Stimulated activated CD8-positive, alpha-beta memory T cell treated with anti-CD3 and anti-CD28 coated beads, Interleukin-15, amount 100 ng/mL, for 4 hours (primary cell): ENCODE data around the gene ADA.

Source experiments
- DNase-seq, 2 donors: peaks; one replicate each; pipeline ENCODE4 v3.0.0-alpha.2; 2020; ENCODE audit warnings: low read depth in 2 of 2

The ADA gene

DNA sequence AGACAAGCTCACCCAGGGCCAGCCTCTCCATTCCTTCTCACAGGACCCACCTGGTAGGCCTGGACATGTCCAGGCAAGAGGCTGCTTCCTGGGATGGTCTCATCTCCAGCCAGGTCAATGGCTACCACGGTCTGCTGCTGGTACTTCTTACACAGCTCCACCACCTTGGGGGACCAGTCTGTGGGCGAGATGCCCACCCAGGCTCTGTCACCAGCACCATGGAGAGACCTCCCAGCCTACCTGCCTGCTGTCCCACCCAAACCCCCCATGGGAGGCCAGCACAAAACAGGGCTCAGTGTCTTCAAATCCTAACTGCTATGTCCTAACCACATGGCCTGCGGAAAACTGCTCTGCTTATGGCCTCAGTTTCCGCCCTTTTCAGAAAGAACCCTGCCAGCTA lies 27.3 kb downstream of the ADA start:
- no peak for DNase-seq

DNA sequence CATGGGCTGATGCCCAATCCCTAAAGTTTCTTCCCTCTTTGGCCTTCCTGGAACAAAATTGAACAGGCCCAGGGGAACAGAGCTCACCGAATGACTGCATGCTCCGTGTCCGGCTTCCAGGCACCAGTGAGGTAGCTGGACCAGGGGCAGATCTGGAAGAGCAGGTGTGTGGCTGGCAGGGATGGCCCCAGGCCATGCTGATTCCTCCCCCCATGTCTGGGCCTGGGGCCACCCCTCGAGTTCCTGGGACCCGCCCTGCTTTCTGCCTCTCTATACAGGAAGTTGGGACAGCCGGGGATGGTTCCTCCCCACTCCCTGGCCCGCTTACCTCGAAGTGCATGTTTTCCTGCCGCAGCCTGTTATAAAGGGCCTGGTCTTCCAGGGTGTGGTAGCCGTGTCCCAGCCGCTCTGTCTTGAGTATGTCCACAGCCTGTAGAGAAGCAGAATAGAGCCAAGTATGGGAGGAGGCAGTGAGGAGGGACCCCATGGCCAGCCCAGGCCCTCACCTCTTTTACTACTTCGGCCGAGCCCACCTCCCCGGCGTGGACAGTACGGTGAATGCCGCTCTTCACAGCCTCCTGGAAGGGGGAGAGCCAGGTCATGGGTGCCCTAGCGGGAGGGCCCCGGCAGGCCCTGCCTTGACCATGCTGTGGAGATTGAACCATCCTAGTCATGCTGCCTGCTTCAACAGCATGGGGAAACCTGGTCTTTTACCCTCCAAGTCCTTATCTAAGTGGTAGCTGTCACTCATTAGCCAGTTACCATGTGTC lies 28.8 kb downstream of the ADA start:
- no peak for DNase-seq

DNA sequence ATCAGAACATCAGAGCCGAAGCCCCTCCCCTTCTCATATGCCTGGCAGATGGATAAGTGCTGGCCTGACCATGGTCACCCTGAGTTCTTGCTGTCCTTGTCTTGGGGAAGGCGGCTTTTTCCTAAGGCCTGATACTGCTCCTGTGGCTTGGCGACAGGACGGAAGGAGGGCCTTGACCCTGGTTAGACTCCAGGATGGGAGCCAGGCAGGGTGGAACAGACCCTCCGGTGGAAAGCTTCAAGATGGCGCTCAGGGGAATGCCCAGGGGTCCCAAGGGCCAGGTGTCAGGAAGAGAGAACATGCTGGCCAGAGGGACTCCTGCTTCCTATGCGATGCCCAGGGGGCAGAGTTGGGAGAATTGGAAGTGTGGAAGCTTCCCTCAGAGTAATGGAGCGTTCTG lies 29.6 kb downstream of the ADA start:
- DNase-seq: no peak

DNA sequence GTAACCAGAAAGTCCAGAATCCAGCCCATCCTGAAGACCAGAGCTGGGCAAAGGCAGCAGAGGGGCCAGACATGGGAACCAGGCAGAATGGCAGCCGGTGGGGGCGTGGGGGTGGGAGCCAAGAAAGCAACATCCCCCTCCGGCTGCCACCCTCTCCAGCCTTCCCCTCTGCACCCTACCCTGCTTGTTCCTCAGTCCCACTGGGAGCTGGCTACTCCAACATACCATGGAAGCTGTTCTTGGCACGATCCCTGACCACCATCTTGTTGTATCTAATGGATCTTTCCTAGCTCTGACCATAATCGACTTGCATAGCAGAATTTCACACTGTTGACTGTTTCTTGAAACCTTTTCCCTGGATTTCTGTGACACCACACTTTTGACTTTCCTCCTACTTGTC lies 30.2 kb downstream of the ADA start:
- DNase-seq: no peak

DNA sequence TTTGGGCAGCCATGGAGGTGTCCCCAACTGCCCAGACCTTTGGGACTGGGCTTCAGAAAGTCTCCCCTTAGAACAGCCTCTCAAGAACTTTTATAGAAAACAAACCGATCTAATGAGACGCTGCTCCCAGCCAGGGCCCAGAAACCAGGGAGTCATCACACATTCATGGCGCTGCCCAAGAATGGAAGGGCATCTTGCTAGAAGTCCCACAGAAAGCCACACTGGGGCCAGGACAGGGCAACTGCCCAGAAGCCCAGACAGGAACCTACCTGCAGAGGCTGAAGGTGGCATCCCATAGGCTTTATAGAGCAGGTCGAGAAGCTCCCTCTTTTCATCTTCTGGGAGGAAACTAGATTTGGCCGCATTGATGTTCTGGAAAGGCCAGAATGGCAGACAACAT lies 31.5 kb downstream of the ADA start:
- no peak for DNase-seq

DNA sequence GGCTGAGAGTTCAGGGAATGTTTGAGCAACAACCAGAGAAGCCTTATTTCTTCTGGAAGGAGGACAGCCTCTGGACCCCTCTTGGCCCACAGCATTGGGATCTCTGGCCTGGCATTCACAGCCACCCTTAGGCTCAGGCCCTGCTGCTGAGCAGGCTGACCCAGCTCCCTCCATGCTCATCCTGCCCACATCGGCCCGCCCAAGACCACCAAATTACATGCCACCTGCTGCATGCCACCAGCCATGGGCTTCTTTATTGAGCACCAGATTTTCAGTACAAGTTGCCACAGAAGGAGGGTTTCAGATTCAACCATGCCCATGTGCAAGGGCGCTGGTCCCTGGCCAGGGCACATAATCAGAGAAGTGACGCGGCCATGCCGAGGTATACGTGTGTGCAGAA lies 32.2 kb downstream of the ADA start:
- DNase-seq: no peak

DNA sequence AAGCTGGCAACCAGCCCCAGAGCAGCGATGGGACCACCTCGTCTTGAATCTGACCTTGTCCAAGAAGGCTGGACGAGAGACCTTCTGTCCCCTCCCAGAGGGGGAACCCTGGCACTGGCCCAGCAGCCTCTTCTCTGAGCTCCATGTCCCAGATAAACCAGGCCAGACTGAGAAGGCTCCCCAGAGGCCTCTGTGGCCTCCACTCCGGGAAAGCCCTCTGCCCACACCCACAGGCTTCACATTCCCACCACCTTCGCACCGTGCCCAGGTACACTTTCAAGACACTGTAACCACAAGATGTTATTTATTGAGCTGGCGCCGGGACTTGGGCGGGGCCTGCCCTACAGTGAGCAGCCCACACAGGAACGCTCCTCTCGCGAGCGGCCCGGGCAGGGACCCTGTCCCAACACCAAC lies 33.2 kb downstream of the ADA start:
- DNase-seq: no peak

DNA sequence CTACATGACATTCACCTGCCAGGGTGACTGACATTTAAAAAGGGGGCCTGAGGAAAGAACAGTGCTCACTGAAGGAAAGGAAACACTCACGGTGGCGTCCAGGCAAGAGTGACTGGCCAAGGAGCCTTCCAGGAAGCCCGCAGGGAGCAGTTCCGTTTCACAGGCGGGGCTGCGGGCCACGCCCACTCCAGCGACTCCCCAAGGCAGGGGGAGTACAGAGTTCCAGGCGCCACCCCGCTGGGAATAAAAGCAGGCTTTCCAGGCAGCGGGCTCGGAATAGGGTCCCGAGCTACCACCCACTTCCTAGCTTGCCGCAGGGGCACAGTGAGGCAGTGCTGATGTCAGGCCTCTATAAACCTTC lies 34.9 kb downstream of the ADA start:
- DNase-seq: no peak

DNA sequence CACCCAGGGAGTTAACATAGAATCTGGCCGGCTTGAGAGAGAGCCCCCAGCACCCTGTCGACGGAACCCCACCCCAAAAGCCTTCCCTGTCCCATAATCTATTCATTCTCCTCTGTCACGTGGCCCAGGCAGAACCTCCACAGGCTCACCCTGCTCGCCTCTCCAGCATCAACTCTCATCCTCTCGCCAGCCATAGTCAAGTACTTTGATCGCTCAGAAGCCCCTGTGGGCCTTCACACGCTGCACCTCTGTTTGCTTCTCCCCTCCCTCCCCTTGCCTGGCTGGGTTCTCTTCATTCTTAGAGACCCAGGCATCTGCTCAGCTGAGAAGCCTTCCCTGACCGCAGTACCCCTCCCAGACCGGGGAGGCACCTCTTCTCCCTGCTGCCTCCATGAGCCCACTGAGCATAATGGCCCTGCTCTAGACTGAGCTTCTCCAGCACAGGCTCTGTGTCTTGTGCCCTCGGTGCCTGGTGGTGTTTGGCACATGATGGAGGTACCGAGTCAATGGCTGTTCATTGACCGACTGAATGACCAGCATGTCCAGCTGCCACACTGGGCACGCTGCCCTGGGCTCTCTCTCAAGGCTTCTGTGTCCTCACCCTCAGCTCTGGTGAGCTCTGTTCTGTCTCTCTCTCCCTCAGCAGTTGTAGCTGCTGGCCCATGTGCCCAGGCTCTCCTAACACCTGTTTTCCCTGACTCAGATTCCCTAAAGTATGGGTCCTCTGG lies 35.5 kb downstream of the ADA start:
- DNase-seq: no peak

DNA sequence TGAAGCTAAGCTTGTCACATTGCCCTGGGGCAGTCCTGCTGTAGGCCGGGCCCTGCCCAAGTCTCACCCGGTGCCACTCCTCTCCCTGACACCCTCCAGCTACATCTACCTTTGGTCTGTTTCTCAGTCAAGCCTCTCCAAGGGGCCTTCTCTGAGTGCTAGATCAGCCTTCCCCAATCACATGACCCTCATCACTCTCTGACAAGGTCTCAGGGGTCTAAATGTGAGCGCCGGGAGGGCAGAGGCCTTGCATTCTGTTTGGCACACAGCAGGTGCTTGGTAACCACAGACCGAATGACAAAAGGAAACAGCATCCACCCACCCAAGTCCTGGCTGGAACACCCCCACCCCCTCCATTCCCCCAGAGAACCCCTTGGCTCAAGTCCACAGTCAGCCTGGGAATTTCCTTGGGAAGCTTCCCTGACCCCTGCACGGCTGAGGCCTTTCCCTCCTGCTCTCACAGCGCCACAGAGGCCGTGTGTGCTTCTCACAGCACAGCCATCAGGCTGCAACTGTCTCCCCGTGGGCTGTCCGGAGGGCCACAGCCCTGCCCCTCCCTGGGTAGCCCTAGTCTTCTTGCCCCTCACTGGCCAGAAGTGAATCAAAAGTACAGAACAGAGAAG lies 36.2 kb downstream of the ADA start:
- no peak for DNase-seq

DNA sequence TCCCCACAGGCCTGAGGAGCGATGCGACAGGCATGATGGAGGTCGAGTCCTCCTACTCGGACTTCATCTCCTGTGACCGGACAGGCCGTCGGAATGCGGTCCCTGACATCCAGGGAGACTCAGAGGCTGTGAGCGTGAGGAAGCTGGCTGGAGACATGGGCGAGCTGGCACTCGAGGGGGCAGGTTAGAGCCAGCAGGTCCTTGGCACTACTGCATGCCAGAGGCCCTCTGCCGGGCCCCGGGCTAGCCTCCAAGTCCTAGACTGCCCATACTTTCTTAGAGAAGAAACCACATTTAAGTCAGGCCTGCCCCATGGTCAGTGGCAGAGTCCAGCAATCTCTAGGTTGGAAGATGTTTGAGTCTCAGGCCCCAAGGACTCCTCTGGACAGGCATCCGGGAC lies 37.0 kb downstream of the ADA start:
- no peak for DNase-seq

DNA sequence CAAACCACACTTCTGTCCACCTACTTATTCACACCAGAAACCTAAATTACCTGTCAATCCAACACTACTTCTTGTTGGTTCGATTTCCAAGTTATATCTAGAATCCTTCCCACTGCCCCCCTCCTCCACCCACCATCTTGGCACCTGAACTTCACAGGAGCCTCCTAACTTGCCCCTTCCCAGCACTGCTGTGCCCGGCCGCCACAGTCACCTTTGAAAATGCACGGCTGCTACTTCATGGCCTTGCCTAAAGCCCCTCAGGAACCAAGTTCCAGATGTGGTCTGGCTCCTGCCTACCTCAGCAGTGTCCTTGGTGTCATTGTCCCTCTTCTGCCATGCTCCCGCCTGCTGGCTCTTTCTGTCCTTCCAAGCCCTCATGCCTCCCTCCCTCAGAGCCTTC lies 37.9 kb downstream of the ADA start:
- DNase-seq: no peak

DNA sequence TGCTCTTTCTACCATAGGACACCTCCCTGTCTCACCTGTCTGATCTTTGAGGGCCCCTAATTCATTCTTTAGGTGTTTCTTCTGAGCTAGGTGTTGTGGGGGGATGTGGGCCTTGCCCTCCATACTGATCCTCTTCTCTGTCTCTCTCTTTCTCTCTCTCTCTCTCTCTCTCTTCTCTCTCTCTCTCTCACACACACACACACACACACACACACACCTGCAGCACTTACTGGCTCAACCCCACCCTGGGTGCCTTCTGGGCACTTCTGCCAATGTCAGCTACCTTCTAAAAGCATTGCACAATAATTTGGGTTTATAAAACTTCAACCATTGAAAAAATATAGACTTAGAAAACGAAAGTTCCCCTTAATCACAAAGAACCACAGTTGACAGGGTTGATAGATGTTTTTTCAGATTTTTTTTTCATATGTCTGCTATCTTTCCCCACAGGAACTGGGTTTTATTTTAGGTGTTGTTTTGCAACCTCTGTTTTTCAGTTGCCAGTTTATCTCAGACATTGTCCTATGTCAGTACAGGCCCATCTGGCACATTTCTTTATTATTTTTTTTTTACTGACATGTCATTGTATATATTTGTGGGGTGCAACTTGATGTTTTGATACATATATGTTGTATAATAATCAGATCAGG lies 41.1 kb downstream of the ADA start:
- no peak for DNase-seq

DNA sequence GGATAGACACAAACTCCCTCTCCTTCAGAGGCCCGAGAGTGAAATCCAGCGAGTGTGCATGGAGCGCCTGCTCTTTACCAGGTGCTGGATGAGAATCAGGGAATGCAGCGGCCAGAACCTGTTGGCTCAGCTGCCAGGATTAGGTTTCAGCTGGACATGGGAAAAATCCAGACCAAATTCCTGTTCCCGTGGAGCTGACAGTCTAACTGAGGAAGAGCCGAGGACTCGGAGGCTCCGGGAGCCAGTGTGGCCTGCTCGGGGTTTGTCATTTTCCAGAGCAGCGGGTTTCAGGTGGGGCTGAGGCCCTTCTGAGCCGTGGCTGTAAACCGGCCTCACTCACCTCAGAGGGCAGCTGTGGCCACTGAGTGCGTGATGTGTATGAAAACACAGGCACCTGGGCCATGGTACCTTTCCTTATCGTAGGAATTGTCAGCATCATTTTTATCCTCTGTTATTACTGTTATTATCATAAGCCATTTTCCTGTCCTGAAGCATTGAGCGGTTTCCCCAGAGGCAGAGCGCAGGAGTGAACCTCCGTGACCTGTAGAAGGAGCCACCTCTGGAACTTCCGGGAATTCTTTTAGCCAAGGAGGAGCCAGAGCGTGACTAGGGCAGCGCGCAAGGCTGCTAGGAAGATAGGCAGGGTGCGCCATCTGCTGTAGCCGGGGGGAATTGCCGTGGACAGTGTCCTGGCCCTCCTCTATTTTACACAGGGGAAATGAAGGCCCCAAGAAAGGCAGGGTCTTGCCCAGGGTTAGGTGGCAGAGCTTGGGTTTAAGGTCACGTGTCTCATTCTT lies 41.8 kb downstream of the ADA start:
- peak; percentile 58 to 66 for DNase-seq

DNA sequence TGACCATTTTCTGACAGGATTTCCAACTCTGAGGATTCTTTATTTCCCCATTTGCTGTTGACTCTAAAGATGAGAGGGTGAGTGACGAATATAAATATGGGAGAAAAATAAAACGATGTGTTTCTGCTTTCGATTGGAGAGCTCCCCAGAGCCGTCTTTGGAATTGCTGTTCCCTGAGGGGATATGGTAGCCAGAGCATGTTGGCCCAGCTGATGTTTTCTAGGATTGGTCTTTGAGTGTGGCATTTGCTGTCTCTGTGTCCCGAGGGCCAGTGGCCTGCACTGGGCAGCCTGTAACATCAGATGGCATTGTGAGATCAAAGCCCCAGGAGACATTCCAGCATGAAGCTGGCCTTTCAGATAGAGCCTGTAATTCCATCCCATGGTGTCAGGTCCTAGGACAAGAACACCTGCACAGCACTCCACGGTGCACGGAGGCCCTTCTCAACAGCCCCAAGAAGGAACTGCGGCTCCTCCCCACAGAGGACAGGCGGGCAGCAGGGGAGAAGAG lies 42.4 kb downstream of the ADA start:
- DNase-seq: no peak

DNA sequence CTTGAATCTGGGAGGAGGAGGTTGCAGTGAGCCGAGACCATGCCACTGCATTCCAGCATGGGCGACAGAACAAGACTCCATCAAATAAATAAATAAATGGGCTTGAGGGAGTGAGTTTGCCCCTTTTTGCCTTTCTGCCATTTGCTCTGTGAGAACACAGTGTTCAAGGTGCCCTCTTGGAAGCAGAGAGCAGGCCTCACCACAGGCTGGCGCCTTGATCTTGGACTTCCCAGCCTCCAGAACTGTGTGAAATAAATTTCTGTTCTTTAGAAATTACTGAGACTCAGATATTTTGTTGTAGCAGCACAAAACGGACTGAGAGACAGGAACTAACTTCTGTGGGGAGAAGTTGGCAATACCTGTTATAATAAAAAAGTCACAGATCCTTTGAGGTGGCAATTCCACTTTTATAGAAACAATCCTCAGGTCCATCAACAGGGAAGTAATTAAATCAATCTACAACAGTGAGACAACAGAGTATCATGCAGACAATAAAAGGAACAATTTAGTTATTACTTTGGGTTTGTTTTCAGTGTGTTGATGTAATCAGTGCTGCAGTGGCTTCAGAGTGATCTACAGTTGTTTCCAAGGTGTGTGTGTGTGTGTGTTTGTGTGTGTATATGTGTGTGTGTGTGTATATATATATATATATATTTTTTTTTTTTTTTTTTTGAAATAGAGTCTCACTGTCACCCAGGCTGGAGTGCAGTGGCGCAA lies 44.6 kb downstream of the ADA start:
- no peak for DNase-seq

DNA sequence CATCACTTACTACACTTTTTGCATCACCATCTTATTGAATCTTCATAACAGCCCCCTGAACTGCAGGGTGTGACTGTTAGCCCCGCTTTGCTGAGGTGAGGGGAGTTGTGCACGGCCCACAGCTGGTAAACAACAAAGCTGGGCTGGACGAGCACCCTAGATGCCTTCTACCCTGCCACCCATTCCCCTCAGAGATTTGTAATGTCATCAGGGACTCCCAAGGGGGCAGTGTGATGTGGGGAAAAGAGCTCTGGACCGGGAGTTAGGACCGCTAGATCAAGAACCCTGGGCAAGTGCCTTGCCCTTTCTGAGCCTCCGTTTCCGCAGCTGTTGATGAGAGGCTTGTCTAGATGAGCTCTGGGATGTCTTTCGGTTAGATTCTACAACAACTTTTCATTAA lies 48.2 kb downstream of the ADA start:
- no peak for DNase-seq

DNA sequence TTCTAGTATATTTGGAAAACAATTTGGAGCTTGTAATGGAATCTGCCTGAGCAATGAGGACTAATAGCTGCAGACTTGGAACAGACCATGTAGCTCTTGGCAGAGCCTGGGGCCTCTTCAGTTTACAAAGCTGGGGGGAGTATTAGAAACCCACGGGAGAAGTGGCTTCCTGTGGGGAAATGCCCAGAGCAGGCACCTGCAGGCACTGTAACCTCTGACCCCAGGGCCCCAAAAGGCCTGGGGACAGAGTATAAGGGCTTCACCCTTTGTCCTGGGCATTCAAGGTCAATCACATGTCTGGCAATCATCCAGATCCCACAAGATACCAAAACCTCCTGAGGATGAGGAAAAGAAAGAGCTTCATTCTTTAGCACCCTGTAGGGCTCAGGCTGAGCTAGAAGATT lies 49.7 kb downstream of the ADA start:
- no peak for DNase-seq

DNA sequence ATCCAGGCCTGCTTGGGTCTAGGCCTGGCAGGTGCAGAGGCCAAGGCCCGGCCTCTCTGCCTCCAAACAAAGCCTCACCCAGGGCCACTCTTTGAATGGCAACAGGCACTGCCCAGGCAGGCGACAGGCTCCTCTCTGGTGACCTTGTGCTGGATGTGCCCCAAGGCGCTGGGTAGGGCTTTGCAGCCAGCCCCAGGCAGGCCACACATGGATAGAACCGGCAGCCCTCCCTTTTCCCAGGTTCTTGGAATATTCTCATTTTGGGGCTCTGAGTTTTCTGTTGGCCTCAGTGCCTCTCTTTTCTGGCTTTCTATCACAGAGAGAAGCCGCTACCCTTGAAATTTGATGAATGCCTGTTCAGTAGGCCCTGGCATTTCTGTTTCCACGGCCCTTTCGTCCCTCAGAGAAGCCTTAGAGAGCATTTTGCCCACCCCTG lies 50.2 kb downstream of the ADA start:
- no peak for DNase-seq

DNA sequence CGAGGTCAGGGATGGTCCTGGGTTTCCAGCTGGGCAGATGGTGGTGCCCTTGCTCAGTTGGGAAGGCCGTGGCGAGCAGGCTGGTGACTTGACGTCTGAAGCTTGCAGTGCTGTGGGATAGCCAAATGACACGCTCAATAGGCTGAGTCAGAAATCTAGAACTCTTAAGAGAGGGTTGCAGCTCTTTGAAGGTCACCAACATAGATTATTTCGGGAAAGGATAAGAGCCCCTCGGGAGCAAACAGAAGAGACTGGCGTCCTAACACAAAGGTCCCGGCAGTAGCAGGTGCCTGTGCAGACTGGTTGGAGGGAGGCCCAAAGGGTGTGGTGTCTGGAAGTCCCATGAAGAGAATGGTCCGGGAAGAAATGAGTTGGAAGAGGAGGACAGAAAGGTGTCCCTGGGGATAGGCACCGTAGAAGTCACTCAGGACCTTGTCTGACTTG lies 50.7 kb downstream of the ADA start:
- no peak for DNase-seq

DNA sequence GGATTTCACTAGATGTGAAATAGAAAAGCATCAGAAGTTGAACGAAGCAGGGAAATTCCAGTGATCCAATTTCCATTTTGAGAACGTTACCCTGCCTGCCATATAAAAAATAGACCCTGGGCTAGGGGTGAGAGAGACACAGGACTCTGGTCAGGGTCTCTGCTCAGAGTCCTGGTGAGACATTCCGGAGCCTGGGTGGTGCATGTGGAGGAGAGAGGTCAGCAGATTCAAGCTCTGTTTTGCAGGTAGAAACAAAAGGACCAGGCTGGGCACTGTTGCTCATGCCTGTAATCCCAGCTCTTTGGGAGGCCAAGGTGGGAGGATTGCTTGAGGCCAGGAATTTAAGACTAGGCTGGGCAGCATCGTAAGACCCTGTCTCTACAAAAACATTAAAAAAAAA lies 51.2 kb downstream of the ADA start:
- DNase-seq: no peak
